ENCODE results near the gene NABP1.

NABP1 gene

GRCh38 chr2:191703079-191703725 lies 25.3 kb downstream of the NABP1 start (continued):
- TF ChIP-seq, protein P1, sequence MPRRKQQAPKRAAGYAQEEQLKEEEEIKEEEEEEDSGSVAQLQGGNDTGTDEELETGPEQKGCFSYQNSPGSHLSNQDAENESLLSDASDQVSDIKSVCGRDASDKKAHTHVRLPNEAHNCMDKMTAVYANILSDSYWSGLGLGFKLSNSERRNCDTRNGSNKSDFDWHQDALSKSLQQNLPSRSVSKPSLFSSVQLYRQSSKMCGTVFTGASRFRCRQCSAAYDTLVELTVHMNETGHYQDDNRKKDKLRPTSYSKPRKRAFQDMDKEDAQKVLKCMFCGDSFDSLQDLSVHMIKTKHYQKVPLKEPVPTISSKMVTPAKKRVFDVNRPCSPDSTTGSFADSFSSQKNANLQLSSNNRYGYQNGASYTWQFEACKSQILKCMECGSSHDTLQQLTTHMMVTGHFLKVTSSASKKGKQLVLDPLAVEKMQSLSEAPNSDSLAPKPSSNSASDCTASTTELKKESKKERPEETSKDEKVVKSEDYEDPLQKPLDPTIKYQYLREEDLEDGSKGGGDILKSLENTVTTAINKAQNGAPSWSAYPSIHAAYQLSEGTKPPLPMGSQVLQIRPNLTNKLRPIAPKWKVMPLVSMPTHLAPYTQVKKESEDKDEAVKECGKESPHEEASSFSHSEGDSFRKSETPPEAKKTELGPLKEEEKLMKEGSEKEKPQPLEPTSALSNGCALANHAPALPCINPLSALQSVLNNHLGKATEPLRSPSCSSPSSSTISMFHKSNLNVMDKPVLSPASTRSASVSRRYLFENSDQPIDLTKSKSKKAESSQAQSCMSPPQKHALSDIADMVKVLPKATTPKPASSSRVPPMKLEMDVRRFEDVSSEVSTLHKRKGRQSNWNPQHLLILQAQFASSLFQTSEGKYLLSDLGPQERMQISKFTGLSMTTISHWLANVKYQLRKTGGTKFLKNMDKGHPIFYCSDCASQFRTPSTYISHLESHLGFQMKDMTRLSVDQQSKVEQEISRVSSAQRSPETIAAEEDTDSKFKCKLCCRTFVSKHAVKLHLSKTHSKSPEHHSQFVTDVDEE (CRISPR knock-in tag; IDR thresholded peaks at IDR 0.05), result no peak

DNA sequence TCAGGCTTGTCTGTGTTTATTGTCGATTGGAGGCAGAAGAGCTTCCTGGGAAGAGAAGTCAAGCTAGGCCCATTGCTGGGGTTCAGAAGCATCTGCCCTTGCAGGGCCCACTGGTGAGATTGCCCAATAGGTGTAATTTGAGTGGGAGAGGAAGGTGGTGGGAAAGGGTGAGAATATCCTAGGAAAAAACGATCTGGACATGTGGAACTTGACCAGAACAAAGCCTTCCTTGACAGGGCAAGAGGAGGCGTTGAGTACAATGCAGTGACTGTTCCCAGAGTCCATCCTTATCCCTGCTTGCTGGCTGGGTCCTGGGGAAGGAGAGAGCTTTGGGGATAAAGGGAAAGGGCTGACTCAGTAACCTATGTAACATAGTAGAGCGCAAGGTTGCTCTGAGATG lies 27.1 kb downstream of the NABP1 start:
- ATAC-seq, result no peak
- no peak for TF ChIP-seq GLIS3 (CRISPR knock-in tag; IDR thresholded peaks at IDR 0.05)
- no peak for TF ChIP-seq POU6F1 (CRISPR knock-in tag; IDR thresholded peaks at IDR 0.05; ENCODE audit: borderline replicate concordance, low read depth)
- TF ChIP-seq ESRRG (CRISPR knock-in tag; IDR thresholded peaks at IDR 0.05), result no peak
- TF ChIP-seq PPARA (CRISPR knock-in tag; IDR thresholded peaks at IDR 0.05; ENCODE audit: borderline replicate concordance), result no peak
- TF ChIP-seq ISL1 (CRISPR knock-in tag; IDR thresholded peaks at IDR 0.05), result no peak
- TF ChIP-seq BACH2 (CRISPR knock-in tag; IDR thresholded peaks at IDR 0.05; ENCODE audit: borderline replicate concordance), result no peak
- TF ChIP-seq ZNF565 (CRISPR knock-in tag; conservative IDR thresholded peaks at IDR 0.05; ENCODE audit: low read depth), result no peak
- TF ChIP-seq, protein P2, sequence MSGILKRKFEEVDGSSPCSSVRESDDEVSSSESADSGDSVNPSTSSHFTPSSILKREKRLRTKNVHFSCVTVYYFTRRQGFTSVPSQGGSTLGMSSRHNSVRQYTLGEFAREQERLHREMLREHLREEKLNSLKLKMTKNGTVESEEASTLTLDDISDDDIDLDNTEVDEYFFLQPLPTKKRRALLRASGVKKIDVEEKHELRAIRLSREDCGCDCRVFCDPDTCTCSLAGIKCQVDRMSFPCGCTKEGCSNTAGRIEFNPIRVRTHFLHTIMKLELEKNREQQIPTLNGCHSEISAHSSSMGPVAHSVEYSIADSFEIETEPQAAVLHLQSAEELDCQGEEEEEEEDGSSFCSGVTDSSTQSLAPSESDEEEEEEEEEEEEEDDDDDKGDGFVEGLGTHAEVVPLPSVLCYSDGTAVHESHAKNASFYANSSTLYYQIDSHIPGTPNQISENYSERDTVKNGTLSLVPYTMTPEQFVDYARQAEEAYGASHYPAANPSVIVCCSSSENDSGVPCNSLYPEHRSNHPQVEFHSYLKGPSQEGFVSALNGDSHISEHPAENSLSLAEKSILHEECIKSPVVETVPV (CRISPR knock-in tag; IDR thresholded peaks at IDR 0.05), result no peak
- TF ChIP-seq, protein P1 (CRISPR knock-in tag; IDR thresholded peaks at IDR 0.05), result no peak
- no peak for TF ChIP-seq TCF4 (CRISPR knock-in tag; IDR thresholded peaks at IDR 0.05; ENCODE audit: borderline replicate concordance)
- no peak for TF ChIP-seq TOX (CRISPR knock-in tag; IDR thresholded peaks at IDR 0.05; ENCODE audit: borderline replicate concordance)
- no peak for TF ChIP-seq CSDC2 (CRISPR knock-in tag; IDR thresholded peaks at IDR 0.05)
- no peak for TF ChIP-seq OSR1 (CRISPR knock-in tag; IDR thresholded peaks at IDR 0.05)
- no peak for TF ChIP-seq SNAI2 (CRISPR knock-in tag; IDR thresholded peaks at IDR 0.05)
- TF ChIP-seq ARNTL (CRISPR knock-in tag; IDR thresholded peaks at IDR 0.05; ENCODE audit: borderline replicate concordance, low read depth), result no peak
- TF ChIP-seq ZC3H10 (CRISPR knock-in tag; IDR thresholded peaks at IDR 0.05), result no peak
- TF ChIP-seq PATZ1 (CRISPR knock-in tag; IDR thresholded peaks at IDR 0.05; ENCODE audit: borderline replicate concordance), result no peak
- no peak for TF ChIP-seq CREB5 (CRISPR knock-in tag; IDR thresholded peaks at IDR 0.05; ENCODE audit: low read depth)
- TF ChIP-seq ZFP3 (CRISPR knock-in tag; IDR thresholded peaks at IDR 0.05), result no peak

Data from SK-N-SH treated with all-trans-retinoic acid at 6 μM for 48 hours (cell line).